ENCODE results near the gene RBBP4.

The RBBP4 gene

GRCh38 chr1:32651461-32652073 is 559 bp downstream of the RBBP4 start (continued):
- TF ChIP-seq ZBTB26 (tag by site-specific recombination; optimal IDR thresholded peaks at IDR 0.05), result no peak
- TF ChIP-seq FEZF1 (tag by site-specific recombination; IDR thresholded peaks at IDR 0.05), result no peak
- TF ChIP-seq ZNF600 (tag by site-specific recombination; IDR thresholded peaks at IDR 0.05), result peak; percentile 49; the same call in 1 of the 2 replicates
- TF ChIP-seq REST (tag by site-specific recombination; IDR thresholded peaks at IDR 0.05), result 0 out of 2 replicates have a peak, but pooled peaks have one; percentile 7

- ChIA-PET POLR2A (interaction anchor here (2.1 kb wide), 1 partner anchor 38 kb away, joined by 7 read pairs; no protein-coding TSS in a partner anchor), CTCF (interaction anchor here (0.7 kb wide), 1 partner anchor 570 kb away, joined by 3 read pairs; no protein-coding TSS in a partner anchor)
- TF ChIP-seq ZSCAN4 (tag by site-specific recombination; IDR thresholded peaks at IDR 0.05), result no peak
- TF ChIP-seq ZNF121 (tag by site-specific recombination; IDR thresholded peaks at IDR 0.05), result peak; percentile 81
- H3K36me3 ChIP-seq (ENCODE audit: control insufficient read depth in 2 of 2, insufficient read depth in 1 of 2, low read length in 2 of 2), result peaks cover 35 to 61% of the 10 kb centered on the region in 2 experiments
- no peaks in the 10 kb centered on the region for H3K4me1 ChIP-seq (ENCODE audit: control insufficient read depth, insufficient read depth, low read length)
- no peaks in the 10 kb centered on the region for H3K9me3 ChIP-seq (ENCODE audit: control insufficient read depth, insufficient read depth, low read depth, low read length)
- H3K4me3 ChIP-seq (ENCODE audit: low read depth, low read length), result peak overlapping the region; percentile 94
- H3K27ac ChIP-seq (ENCODE audit: extremely low read depth, low read depth, low read length), result no peak overlapping the region
Measured at GRCh38 chr1:32652244-32652962, 1.4 kb downstream of the RBBP4 start.

- H3K4me3 ChIP-seq (ENCODE audit: low read depth, low read length), result no peak overlapping the region
- TF ChIP-seq ZNF707 (tag by site-specific recombination; IDR thresholded peaks at IDR 0.05), result no peak
- peak; percentile 95 for TF ChIP-seq ZNF146 (tag by site-specific recombination; IDR thresholded peaks at IDR 0.05)
- TF ChIP-seq ZNF623 (tag by site-specific recombination; IDR thresholded peaks at IDR 0.05), result no peak
- peaks cover 80 to 96% of the 10 kb centered on the region in 2 experiments for H3K36me3 ChIP-seq (ENCODE audit: control insufficient read depth in 2 of 2, insufficient read depth in 1 of 2, low read length in 2 of 2)
- CTCF ChIA-PET, result no interaction called here
- H3K4me1 ChIP-seq (ENCODE audit: control insufficient read depth, insufficient read depth, low read length), result no peaks in the 10 kb centered on the region
- H3K27ac ChIP-seq (ENCODE audit: extremely low read depth, low read depth, low read length), result no peak overlapping the region
- H3K9me3 ChIP-seq (ENCODE audit: control insufficient read depth, insufficient read depth, low read depth, low read length), result no peaks in the 10 kb centered on the region
- POLR2A ChIA-PET, result interaction anchor here (1.7 kb wide), 1 partner anchor 9 kb away, joined by 6 read pairs; the partner anchor contains the start of gene RBBP4
Measured at GRCh38 chr1:32659581-32659980, 8.6 kb downstream of the RBBP4 start.

- POLR2A ChIA-PET, result interaction anchor here (1.9 kb wide), 1 partner anchor 15 kb away, joined by 5 read pairs; the partner anchor contains the start of genes RBBP4 and ZBTB8OS
- Histone ChIP-seq H3K4me3 (ENCODE audit: low read depth, low read length) (no peak overlapping the region), H3K4me1 (ENCODE audit: control insufficient read depth, insufficient read depth, low read length) (no peaks in the 10 kb centered on the region), H3K9me3 (ENCODE audit: control insufficient read depth, insufficient read depth, low read depth, low read length) (no peaks in the 10 kb centered on the region), H3K27ac (ENCODE audit: extremely low read depth, low read depth, low read length) (no peak overlapping the region), H3K36me3 (ENCODE audit: control insufficient read depth in 2 of 2, insufficient read depth in 1 of 2, low read length in 2 of 2) (peaks cover 56 to 99% of the 10 kb centered on the region in 2 experiments)
- CTCF ChIA-PET, result interaction anchor here (0.7 kb wide), 1 partner anchor 93 kb away, joined by 4 read pairs; no protein-coding TSS in a partner anchor
- TF ChIP-seq ZNF621 (tag by site-specific recombination; IDR thresholded peaks at IDR 0.05) (no peak), ZBTB11 (tag by site-specific recombination; conservative IDR thresholded peaks at IDR 0.05; ENCODE audit: low read depth) (no peak), PATZ1 (tag by site-specific recombination; IDR thresholded peaks at IDR 0.05) (no peak), PBX3 (CRISPR knock-in tag; IDR thresholded peaks at IDR 0.05) (no peak), SETDB1 (IDR thresholded peaks at IDR 0.05; ENCODE audit: insufficient read length, low read length) (no peak)
Measured at GRCh38 chr1:32665915-32666314, 14.9 kb downstream of the RBBP4 start.

Measured in HEK293 (cell line).